HG03432 (cell line): ENCODE results near the gene TLE2.
"Not testable (repeated sequence)": the region's sequence is repeated elsewhere in the genome, so short reads cannot be mapped to it uniquely, and the experiment has no call there.

Source experiments
- ATAC-seq: cut with Tn5 transposase; IDR thresholded peaks from one replicate; pipeline ENCODE4 v1.9.1; 2021; ENCODE audit warnings: mild to moderate bottlenecking, moderate library complexity; ENCODE audit not compliant: unreplicated experiment

TLE2 gene

DNA sequence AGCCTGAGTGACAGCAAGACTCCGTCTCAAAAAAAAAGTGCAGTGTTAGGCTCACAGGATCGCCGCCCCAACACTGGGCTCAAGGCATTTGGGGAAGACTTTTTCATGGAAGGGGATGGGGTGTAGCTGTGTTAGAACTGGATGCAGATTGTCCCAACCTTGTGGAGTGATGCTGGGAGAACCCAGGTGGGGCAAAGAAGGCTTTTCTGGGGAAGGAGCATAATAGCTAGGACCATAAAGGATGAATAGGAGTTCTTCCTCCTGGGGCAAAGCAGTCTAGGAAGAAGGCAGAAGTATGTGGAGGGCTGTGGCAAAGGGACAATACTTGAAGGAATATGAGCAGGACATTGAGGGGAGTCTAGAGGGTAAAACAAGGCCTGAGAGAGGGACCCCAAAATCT is 40.5 kb downstream of the TLE2 start:
- ATAC-seq = no peak

GRCh38 chr19:2987797-2988196 is 41.3 kb downstream of the TLE2 start:
- no peak for ATAC-seq

DNA sequence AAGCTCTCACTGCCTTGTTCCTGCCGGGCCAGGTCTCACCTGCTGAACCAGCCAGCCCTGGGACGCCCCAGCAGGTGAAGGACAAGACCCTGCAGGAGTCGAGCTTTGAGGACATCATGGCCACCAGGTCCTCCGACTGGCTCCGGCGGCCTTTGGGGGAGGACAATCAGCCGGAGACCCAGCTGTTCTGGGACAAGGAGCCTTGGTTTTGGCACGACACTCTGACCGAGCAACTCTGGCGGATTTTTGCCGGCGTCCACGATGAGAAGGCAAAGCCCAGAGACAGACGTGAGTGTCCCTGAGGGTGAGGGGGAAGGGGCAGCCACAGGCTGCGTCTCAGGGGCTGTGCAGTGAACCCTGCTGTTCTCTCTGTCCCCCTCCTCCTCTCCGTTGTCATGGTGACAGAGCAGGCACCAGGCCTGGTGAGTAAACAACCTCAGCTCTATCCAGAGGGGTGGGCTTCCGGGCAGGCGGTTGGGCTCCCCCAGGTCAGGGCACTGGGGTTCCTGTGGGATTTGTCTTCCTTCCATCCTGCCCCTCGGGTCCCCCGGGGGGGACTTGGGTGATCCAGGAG is 42.0 kb downstream of the TLE2 start:
- no peak for ATAC-seq

GRCh38 chr19:2984215-2984528 is 44.9 kb downstream of the TLE2 start:
- ATAC-seq = no peak

DNA sequence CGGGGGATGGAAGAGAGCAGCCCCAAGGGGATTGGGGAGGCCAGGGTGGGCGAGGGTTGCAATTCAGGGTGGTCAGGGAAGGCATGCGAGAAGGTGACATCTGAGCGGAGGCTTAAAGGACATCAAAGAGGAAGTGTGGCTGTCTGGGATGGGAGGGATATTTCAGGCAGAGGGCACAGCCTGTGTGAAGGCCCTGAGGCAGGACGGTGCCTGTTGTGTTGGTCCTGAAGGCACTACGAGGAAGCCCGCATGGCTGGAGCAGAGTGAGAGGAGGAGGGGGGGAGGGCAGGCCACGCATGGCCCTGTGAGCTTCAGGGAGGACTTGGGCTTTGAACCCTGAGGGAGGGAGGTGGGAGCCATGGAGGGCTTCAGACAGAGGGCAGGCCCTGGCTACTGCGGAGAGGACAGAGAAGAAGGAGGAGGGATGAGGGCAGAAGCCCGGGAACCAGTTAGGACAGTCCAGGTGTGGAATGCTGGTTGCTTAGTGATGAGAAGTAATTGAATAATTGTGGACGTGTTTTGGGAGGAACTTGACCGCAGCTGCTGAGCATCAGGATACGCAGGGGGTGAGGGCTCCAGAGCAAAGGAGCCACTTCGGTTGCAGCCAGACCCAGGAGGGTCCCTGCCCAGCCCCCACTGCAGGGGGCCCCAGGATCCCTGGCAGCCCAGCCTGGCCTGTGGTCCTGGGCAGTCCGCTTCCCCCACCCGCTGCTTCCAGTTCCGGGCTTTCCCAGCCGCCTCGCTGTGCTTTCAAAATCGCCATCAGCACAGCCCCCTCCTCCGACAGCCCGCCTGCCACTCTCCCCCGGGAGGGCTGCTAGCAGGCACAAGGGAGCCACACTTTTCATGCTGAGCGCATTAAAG is 45.5 kb downstream of the TLE2 start:
- no peak for ATAC-seq

DNA sequence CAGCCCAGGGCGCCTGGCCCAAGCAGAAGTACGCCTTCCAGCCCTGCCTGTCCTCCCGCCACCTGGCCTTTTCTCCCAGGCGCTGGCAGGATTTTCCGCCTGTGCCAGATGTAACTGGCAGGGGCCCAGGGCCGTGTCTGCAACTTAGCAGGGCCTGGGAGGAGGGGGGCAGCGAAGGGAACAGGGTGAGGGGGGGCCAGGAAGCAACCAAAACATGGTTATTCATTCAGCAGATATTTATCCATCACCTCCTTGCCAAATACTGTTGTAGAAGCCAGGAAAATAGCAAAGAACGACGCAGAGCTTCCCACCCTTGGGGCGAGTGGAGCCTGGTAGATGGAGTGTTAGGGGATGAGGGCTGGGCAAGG is 46.1 kb downstream of the TLE2 start:
- no peak for ATAC-seq

- no peak for ATAC-seq
These were observed 46.5 kb downstream of the TLE2 start for GRCh38 chr19:2982561-2982960.

DNA sequence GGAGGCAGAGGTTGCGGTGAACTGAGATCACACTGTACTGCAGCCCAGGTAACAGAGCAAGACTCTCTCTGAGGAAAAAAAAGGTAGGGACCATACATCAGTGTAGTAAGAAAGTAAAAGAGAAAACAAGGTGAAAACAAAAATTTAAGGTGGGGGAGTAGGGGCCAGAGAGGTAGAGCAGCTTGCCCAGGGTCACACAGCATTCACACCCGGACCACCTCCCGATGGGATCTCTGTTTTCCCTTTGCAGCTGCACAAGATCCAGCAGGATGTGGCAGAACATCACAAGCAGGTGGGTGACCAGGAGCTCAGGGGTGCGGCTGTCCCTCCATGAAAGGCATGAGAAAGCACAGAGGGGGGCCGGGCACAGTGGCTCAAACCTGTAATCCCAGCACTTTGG is 47.2 kb downstream of the TLE2 start:
- ATAC-seq = no peak

- ATAC-seq = no peak
These were observed 50.3 kb downstream of the TLE2 start for GRCh38 chr19:2978772-2979171.

DNA sequence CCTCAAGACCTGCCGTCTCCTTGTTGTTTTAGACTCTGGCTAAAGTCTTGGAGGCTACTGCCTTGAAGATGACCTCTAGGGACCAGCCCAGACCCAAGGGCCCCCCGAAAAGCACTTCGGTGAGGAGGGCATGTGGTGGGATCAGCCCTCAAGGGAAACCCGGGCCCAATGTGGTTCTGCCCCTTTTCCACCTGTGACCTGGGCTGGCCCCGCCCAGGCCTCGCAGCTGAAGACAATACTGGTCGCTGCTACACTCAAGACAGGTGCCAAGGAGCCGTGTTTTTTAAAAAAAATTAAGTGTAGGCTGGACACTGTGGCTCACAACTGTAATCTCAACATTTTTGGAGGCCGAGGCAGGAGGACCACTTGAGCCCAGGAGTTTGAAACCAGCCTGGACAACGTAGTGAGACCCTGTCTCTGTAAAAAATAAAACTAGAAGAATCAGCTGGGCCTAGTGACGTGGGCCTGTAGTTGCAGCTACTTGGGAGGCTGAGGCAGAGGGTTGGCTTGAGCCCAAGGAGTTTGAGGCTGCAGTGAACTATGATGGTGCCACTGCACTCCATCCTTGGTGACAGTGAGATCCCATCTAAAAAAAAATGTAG is 50.8 kb downstream of the TLE2 start:
- no peak for ATAC-seq

DNA sequence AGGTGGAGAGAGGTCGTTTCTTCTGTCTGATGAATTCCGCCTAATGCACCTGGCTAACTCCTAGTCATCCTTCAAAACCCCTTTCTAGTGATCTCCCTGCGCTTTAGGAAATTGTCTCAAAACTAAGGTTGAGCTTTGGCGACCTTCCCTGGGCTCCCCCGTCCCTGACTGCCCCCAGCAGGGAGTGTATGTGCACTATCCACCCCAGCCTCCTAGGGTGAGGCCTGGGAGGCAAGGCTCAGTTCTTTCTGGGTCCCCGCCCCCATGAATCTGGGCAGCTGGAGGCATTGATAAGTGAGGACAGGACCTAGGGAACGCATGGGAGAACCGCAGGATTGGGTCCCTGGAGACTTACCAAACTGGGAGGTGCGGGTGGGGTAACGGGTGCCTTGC is 51.3 kb downstream of the TLE2 start:
- ATAC-seq = no peak

GRCh38 chr19:2977001-2977745 is 51.9 kb downstream of the TLE2 start, which contains the start of gene TLE6:
Gene TLE6 (plus strand): TSS chr19:2977564. CDS start chr19:2978234, 670 bp downstream.
- peak; percentile 87 for ATAC-seq

GRCh38 chr19:2976609-2977000 is 52.5 kb downstream of the TLE2 start:
- ATAC-seq = no peak

- no peak for ATAC-seq
These were observed 54.6 kb downstream of the TLE2 start for GRCh38 chr19:2974342-2975041.

DNA sequence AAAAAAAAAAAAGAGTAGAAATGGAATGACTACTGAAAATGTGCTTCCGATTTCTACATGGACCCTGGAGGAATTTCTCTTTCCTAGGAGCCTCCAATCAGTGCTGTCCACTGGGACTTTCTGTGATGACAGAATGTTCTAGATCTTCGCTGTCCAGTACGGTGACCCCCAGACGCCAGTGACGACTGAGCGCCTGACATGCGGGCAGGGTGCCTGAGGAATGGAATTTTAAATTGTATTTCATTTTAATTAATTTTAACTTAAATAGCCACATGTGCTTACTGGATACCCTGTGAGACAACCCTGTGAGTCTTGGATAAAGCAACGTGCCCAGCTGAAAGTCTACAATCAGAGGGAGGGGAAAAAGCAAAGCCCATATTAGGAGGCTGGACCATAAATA is 55.9 kb downstream of the TLE2 start:
- ATAC-seq = no peak

- ATAC-seq = no peak
These were observed 58.8 kb downstream of the TLE2 start for GRCh38 chr19:2970201-2970835.

GRCh38 chr19:2969104-2969504 is 60.0 kb downstream of the TLE2 start:
- ATAC-seq = no peak

DNA sequence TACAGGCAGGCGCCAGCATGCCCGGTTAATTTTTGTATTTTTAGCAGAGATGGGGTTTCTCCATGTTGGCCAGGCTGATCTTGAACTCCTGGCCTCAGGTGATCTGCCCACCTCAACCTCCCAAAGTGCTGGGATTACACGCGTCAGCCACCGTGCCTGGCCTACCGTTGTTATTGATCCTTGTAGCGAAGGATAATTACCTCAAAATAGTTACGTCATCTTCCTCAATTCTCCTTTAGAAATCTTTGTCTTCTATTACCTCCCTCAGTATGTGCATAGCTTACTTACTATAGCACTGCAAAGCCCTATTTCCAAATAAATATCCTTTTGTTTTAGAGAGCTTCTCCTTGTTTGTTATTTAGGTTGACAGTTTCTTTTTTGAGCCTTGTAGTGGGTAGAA is 61.1 kb downstream of the TLE2 start:
- ATAC-seq = no peak

- no peak for ATAC-seq
These were observed 64.2 kb downstream of the TLE2 start for GRCh38 chr19:2964874-2965273.

- ATAC-seq = not testable (repeated sequence)
These were observed 65.4 kb downstream of the TLE2 start for GRCh38 chr19:2963631-2964030.

DNA sequence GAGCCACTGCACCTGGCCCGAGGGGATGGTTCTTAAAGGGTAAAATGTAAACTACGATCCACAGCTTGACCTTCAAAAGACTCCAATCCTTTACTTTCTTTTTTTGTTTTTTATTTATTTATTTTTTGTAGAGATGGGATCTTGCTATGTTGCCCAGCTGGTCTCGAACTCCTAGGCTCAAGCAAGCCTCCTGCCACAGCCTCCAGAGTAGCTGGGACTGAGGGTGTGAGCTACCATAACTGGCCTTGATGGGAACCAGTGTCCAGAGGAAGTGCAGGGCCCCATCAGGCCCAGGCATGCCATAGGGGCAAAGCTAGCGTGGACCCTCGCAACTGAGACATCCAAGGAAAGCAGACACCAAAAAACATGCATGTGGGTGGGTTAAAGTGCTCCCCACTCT is 66.0 kb downstream of the TLE2 start:
- ATAC-seq = no peak
